Keratinocyte (primary cell): Measurements from ENCODE around the gene SUN5. TPM values are rescaled to one million over a fixed set of nuclear protein-coding genes. Genes with fewer than 3 reads are reported as not detected.

Experiments used
- DNase-seq: peaks from one replicate; pipeline ENCODE4 v3.0.0-alpha.2; 2011; ENCODE audit warnings: low read depth, missing footprints, low spot score
- FAIRE-seq: peaks from 2 replicates; lab custom pipeline; 2011; peaks lifted over from hg19 to GRCh38; lab: Jason Lieb, UNC
- H2AFZ ChIP-seq: 2 replicates; pipeline ENCODE4 v1.6.0; 2012; ENCODE audit warnings: low read length, control low read depth, inconsistent platforms; ENCODE audit not compliant: control insufficient read depth
- H3K27ac ChIP-seq: 2 replicates; pipeline ENCODE4 v1.5.1; 2011; ENCODE audit warnings: low read length; ENCODE audit not compliant: control insufficient read depth, insufficient read depth
- H3K27me3 ChIP-seq: 3 replicates; pipeline ENCODE4 v1.6.0; 2011; ENCODE audit warnings: low read length; ENCODE audit not compliant: control insufficient read depth, insufficient read depth; ENCODE audit errors: extremely low read depth
- H3K36me3 ChIP-seq, 2 experiments: 2 replicates in 1 of 2; 3 replicates in 1 of 2; pipeline ENCODE4 v1.5.1; 2011; ENCODE audit warnings: low read length in 2 of 2, mild to moderate bottlenecking in 1 of 2; ENCODE audit not compliant: control insufficient read depth in 2 of 2, insufficient read depth in 2 of 2; ENCODE audit errors: extremely low read depth in 1 of 2
- H3K4me1 ChIP-seq: 3 replicates; pipeline ENCODE4 v1.5.1; 2011; ENCODE audit warnings: low read length; ENCODE audit not compliant: control insufficient read depth, insufficient read depth; ENCODE audit errors: extremely low read depth
- H3K4me2 ChIP-seq: 3 replicates; pipeline ENCODE4 v1.6.0; 2011; ENCODE audit warnings: low read depth, low read length; ENCODE audit not compliant: control insufficient read depth, insufficient read depth; ENCODE audit errors: extremely low read depth
- H3K4me3 ChIP-seq, 3 experiments: fragments of 200-600 bp in 1 of 3; sonication (generic) in 1 of 3; 2 replicates in 2 of 3; 3 replicates in 1 of 3; pipeline ENCODE4 v1.5.1; 2011 to 2016; ENCODE audit warnings: low read length in 3 of 3, mild to moderate bottlenecking in 3 of 3, control low read depth in 2 of 3, inconsistent platforms in 1 of 3, low read depth in 1 of 3, mixed read lengths in 1 of 3, mixed run types in 1 of 3, moderate library complexity in 1 of 3; ENCODE audit not compliant: control insufficient read depth in 2 of 3, insufficient read depth in 2 of 3; ENCODE audit errors: extremely low read depth in 1 of 3
- H3K79me2 ChIP-seq: 2 replicates; pipeline ENCODE4 v1.6.0; 2012; ENCODE audit warnings: low read length; ENCODE audit not compliant: control insufficient read depth, insufficient read depth
- H3K9ac ChIP-seq: 3 replicates; pipeline ENCODE4 v1.6.0; 2011; ENCODE audit warnings: low read length; ENCODE audit not compliant: control insufficient read depth, insufficient read depth; ENCODE audit errors: extremely low read depth
- H3K9me1 ChIP-seq: 3 replicates; pipeline ENCODE4 v1.6.0; 2011; ENCODE audit warnings: low read length; ENCODE audit not compliant: control insufficient read depth, insufficient read depth; ENCODE audit errors: extremely low read depth
- H3K9me3 ChIP-seq: 2 replicates; pipeline ENCODE4 v1.5.1; 2012; ENCODE audit warnings: low read depth, low read length; ENCODE audit not compliant: control insufficient read depth
- H4K20me1 ChIP-seq: 3 replicates; pipeline ENCODE4 v1.6.0; 2011; ENCODE audit warnings: low read length; ENCODE audit not compliant: control insufficient read depth, insufficient read depth; ENCODE audit errors: extremely low read depth
- CTCF ChIP-seq, 3 experiments: IDR thresholded peaks in 1 of 3; conservative IDR thresholded peaks in 1 of 3; optimal IDR thresholded peaks in 1 of 3; 2 replicates in 2 of 3; 3 replicates in 1 of 3; pipeline versions ENCODE3 to v1.5.1; 2011; ENCODE audit warnings: low read length in 3 of 3, mild to moderate bottlenecking in 3 of 3, moderate library complexity in 2 of 3, control low read depth in 1 of 3, inconsistent platforms in 1 of 3; ENCODE audit not compliant: insufficient read depth in 2 of 3; ENCODE audit errors: extremely low read depth in 1 of 3
- EZH2 ChIP-seq: IDR thresholded peaks from one replicate; pipeline ENCODE4 v1.6.1; 2012; ENCODE audit warnings: inconsistent platforms, mild to moderate bottlenecking, low read length, moderate library complexity
- dilution Hi-C: fragments of 300-500 bp; cut with MboI; formaldehyde crosslinking; loops from one replicate; pipeline ENCODE4 v1.7.0; 2020; ENCODE audit warnings: low sequenced_read_pairs; ENCODE audit not compliant: extremely low pct_ligation_motif_present
- polyA plus RNA-seq, 5 experiments: library from polyadenylated mRNA; depleted of rRNA in 3 of 5; stranded (reverse) in 3 of 5; stranded (forward) in 1 of 5; unstranded in 1 of 5; fragments of >200 nt; gene quantifications; 1 replicate in 1 of 5; 2 replicates in 3 of 5; 3 replicates in 1 of 5; pipeline versions ENCODE4 v1.2.1 to v1.2.3, GENCODE V29; 2011 to 2012; ENCODE audit warnings: missing spikeins in 2 of 5, low read depth in 1 of 5, low replicate concordance in 1 of 5

The SUN5 gene
- polyA plus RNA-seq, 1 donor (not counting 4 experiments of a cell fraction or from before 2014, with no cell fraction given), result not detected

GRCh38 chr20:33015114-33015484, 10.9 kb upstream of the SUN5 start:
- Histone ChIP-seq H3K4me2 (no peak overlapping the region), H3K27ac (no peak overlapping the region), H3K4me3 (no peak overlapping the region), H3K79me2 (no peaks in the 10 kb centered on the region), H2AFZ (no peak overlapping the region), H3K9ac (no peak overlapping the region), H3K36me3 (no peaks in the 10 kb centered on the region), H4K20me1 (no peaks in the 10 kb centered on the region), H3K27me3 (no peaks in the 10 kb centered on the region), H3K9me3 (no peaks in the 10 kb centered on the region), H3K4me1 (no peaks in the 10 kb centered on the region), H3K9me1 (no peaks in the 10 kb centered on the region)
- DNase-seq (no peak), FAIRE-seq (no peak)
- dilution Hi-C loops, result no loop called here
- no peak for TF ChIP-seq EZH2
- TF ChIP-seq CTCF (optimal IDR thresholded peaks at IDR 0.05 in 1 of 3, IDR thresholded peaks at IDR 0.05 in 1 of 3, conservative IDR thresholded peaks at IDR 0.05 in 1 of 3; ENCODE audit: extremely low read depth in 1 of 3, insufficient read depth in 2 of 3, low read length in 3 of 3), result no peak

DNA sequence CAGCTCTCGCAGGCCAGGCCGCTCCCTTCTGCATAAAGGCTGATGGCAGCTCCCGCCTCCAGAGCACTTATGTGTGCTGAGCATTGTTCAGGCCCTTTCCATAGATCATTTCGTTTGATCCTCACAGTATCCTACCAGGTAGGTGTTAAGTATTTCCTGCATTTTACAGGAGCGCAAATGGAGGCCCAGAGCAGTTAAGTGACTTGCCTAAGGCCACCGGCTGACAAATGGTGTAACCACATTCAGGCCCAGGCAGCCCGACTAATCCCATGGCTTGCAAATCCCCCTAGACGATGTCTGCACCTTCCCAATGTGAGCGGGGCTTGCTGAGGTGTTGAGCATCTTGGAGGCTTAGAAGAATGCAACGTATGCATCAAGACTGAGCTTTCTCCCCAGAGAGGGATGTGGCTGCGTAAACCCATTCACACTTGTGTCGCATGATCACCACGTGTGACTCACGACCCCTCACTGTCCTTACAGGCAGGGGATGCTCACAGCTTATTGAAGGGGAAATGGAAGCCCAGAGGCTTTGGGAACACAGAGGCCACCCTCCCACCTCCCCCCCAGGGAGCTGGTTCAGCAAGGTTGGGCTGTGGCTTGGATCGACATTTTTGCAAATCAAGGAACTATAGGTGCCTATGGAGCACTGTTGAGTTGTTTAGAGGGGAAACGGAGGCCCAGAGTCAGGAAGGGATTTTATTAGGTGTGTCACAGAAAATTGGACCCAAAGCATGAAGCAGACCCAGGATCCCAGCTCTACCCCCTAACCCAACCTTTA, 10.3 kb upstream of the SUN5 start:
- no peaks in the 10 kb centered on the region for H3K9me3 ChIP-seq
- no peaks in the 10 kb centered on the region for H4K20me1 ChIP-seq
- peaks cover 2% of the 10 kb centered on the region for H3K27me3 ChIP-seq
- H3K9me1 ChIP-seq, result no peaks in the 10 kb centered on the region
- DNase-seq, result no peak
- H3K4me1 ChIP-seq, result no peaks in the 10 kb centered on the region
- H3K36me3 ChIP-seq, result no peaks in the 10 kb centered on the region
- no peak overlapping the region for H3K4me3 ChIP-seq
- no peak for FAIRE-seq
- H3K9ac ChIP-seq, result no peak overlapping the region
- H3K4me2 ChIP-seq, result no peak overlapping the region
- H3K27ac ChIP-seq, result no peak overlapping the region
- H2AFZ ChIP-seq, result no peak overlapping the region
- TF ChIP-seq CTCF (optimal IDR thresholded peaks at IDR 0.05 in 1 of 3, IDR thresholded peaks at IDR 0.05 in 1 of 3, conservative IDR thresholded peaks at IDR 0.05 in 1 of 3; ENCODE audit: extremely low read depth in 1 of 3, insufficient read depth in 2 of 3, low read length in 3 of 3), result no peak
- no peak for TF ChIP-seq EZH2
- dilution Hi-C loops, result no loop called here
- no peaks in the 10 kb centered on the region for H3K79me2 ChIP-seq
